ENCODE measurements around the gene CERS2.

The CERS2 gene

GRCh38 chr1:151005729-151006319 is 31.2 kb upstream of the CERS2 start:
- Histone ChIP-seq H3K4me3 (ENCODE audit: low read depth, low read length) (peak overlapping the region; percentile 47), H3K36me3 (ENCODE audit: control insufficient read depth, insufficient read depth, low read length) (no peaks in the 10 kb centered on the region), H3K9ac (ENCODE audit: low read depth, low read length) (no peak overlapping the region), H3K4me1 (ENCODE audit: control insufficient read depth, insufficient read depth, low read length) (peaks cover 15% of the 10 kb centered on the region), H3K9me3 (ENCODE audit: control insufficient read depth, insufficient read depth, low read length) (no peaks in the 10 kb centered on the region), H3K27me3 (ENCODE audit: control insufficient read depth, insufficient read depth, low read length) (no peaks in the 10 kb centered on the region)

GRCh38 chr1:151003180-151003579 is 28.5 kb upstream of the CERS2 start:
- H3K36me3 ChIP-seq (ENCODE audit: control insufficient read depth, insufficient read depth, low read length), result no peaks in the 10 kb centered on the region
- H3K27me3 ChIP-seq (ENCODE audit: control insufficient read depth, insufficient read depth, low read length), result no peaks in the 10 kb centered on the region
- no peaks in the 10 kb centered on the region for H3K9me3 ChIP-seq (ENCODE audit: control insufficient read depth, insufficient read depth, low read length)
- peaks cover 10% of the 10 kb centered on the region for H3K4me1 ChIP-seq (ENCODE audit: control insufficient read depth, insufficient read depth, low read length)
- no peak overlapping the region for H3K9ac ChIP-seq (ENCODE audit: low read depth, low read length)
- H3K4me3 ChIP-seq (ENCODE audit: low read depth, low read length), result no peak overlapping the region

DNA sequence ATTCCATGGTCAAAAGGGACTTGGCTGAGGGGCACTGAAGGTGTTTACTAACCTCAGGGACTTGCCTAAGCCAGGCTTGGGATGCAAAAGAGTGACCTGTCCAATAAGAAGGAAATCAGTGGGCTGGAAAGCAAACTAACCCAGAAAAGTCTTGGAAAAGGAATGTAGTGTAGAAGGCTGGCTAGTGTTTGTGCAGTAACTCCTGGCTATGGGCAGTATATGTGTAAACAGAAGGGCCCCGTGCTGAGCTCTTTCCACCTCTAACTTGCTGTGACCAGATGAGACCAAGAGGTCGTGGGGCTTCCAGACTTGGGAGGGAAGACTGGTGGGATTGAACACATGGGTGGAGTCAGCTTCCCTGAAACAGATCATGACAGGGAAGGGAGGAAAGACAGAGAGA is 28.0 kb upstream of the CERS2 start:
- H3K9me3 ChIP-seq (ENCODE audit: control insufficient read depth, insufficient read depth, low read length), result no peaks in the 10 kb centered on the region
- H3K27me3 ChIP-seq (ENCODE audit: control insufficient read depth, insufficient read depth, low read length), result no peaks in the 10 kb centered on the region
- H3K4me3 ChIP-seq (ENCODE audit: low read depth, low read length), result no peak overlapping the region
- H3K9ac ChIP-seq (ENCODE audit: low read depth, low read length), result no peak overlapping the region
- peaks cover 2% of the 10 kb centered on the region for H3K36me3 ChIP-seq (ENCODE audit: control insufficient read depth, insufficient read depth, low read length)
- H3K4me1 ChIP-seq (ENCODE audit: control insufficient read depth, insufficient read depth, low read length), result peaks cover 7% of the 10 kb centered on the region

DNA sequence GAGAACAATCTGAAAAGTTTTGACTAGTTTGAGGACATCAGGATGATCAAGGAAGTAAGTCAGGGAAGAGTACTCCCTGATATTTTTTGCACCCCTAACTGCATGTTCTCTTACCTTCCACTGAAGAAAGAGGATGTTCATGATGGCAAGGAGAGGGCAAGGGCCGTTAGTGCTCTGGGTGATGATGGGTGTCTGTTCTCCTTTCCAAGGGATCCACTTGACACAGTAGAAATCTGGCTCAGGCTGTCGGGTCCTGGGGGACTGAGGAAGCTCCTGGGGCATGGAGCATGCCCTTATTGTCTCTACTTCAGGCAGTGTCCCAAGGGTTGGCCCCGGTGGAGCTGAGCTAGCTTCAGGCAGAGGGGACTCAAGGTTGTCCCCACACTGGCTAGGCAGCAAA is 27.4 kb upstream of the CERS2 start:
- Histone ChIP-seq H3K27me3 (ENCODE audit: control insufficient read depth, insufficient read depth, low read length) (no peaks in the 10 kb centered on the region), H3K36me3 (ENCODE audit: control insufficient read depth, insufficient read depth, low read length) (peaks cover 2% of the 10 kb centered on the region), H3K9me3 (ENCODE audit: control insufficient read depth, insufficient read depth, low read length) (no peaks in the 10 kb centered on the region), H3K9ac (ENCODE audit: low read depth, low read length) (no peak overlapping the region), H3K4me1 (ENCODE audit: control insufficient read depth, insufficient read depth, low read length) (peaks cover 5% of the 10 kb centered on the region), H3K4me3 (ENCODE audit: low read depth, low read length) (no peak overlapping the region)

GRCh38 chr1:151001602-151002001 is 27.0 kb upstream of the CERS2 start:
- Histone ChIP-seq H3K4me1 (ENCODE audit: control insufficient read depth, insufficient read depth, low read length) (peaks cover 5% of the 10 kb centered on the region), H3K9ac (ENCODE audit: low read depth, low read length) (no peak overlapping the region), H3K4me3 (ENCODE audit: low read depth, low read length) (no peak overlapping the region), H3K9me3 (ENCODE audit: control insufficient read depth, insufficient read depth, low read length) (no peaks in the 10 kb centered on the region), H3K36me3 (ENCODE audit: control insufficient read depth, insufficient read depth, low read length) (peaks cover 2% of the 10 kb centered on the region), H3K27me3 (ENCODE audit: control insufficient read depth, insufficient read depth, low read length) (no peaks in the 10 kb centered on the region)

- Histone ChIP-seq H3K9ac (ENCODE audit: low read depth, low read length) (no peak overlapping the region), H3K27me3 (ENCODE audit: control insufficient read depth, insufficient read depth, low read length) (no peaks in the 10 kb centered on the region), H3K9me3 (ENCODE audit: control insufficient read depth, insufficient read depth, low read length) (no peaks in the 10 kb centered on the region), H3K4me1 (ENCODE audit: control insufficient read depth, insufficient read depth, low read length) (peaks cover 3% of the 10 kb centered on the region), H3K4me3 (ENCODE audit: low read depth, low read length) (no peak overlapping the region), H3K36me3 (ENCODE audit: control insufficient read depth, insufficient read depth, low read length) (peaks cover 2% of the 10 kb centered on the region)
Observed at GRCh38 chr1:151000408-151000807, 25.8 kb upstream of the CERS2 start.

DNA sequence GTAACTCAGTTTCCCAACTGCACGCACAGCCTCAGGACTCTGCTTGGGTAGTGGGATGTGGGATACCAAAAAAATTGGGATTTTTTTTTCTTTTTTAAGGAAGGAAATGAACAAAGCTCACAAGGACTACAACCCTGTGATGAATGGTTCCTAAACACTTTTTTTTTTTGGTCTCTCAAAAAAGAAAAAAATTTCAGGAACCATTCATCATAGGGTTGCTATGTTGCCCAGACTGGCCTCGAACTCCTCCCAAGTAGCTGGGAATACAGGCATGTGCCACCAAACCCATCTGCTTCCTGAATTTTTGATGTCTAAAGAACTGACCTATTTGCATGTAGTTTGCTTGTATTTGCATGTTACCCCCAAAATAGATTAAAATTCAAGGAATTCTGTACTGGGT is 25.3 kb upstream of the CERS2 start:
- H3K9me3 ChIP-seq (ENCODE audit: control insufficient read depth, insufficient read depth, low read length), result no peaks in the 10 kb centered on the region
- H3K4me1 ChIP-seq (ENCODE audit: control insufficient read depth, insufficient read depth, low read length), result peaks cover 3% of the 10 kb centered on the region
- peaks cover 4% of the 10 kb centered on the region for H3K36me3 ChIP-seq (ENCODE audit: control insufficient read depth, insufficient read depth, low read length)
- no peaks in the 10 kb centered on the region for H3K27me3 ChIP-seq (ENCODE audit: control insufficient read depth, insufficient read depth, low read length)
- no peak overlapping the region for H3K9ac ChIP-seq (ENCODE audit: low read depth, low read length)
- no peak overlapping the region for H3K4me3 ChIP-seq (ENCODE audit: low read depth, low read length)

DNA sequence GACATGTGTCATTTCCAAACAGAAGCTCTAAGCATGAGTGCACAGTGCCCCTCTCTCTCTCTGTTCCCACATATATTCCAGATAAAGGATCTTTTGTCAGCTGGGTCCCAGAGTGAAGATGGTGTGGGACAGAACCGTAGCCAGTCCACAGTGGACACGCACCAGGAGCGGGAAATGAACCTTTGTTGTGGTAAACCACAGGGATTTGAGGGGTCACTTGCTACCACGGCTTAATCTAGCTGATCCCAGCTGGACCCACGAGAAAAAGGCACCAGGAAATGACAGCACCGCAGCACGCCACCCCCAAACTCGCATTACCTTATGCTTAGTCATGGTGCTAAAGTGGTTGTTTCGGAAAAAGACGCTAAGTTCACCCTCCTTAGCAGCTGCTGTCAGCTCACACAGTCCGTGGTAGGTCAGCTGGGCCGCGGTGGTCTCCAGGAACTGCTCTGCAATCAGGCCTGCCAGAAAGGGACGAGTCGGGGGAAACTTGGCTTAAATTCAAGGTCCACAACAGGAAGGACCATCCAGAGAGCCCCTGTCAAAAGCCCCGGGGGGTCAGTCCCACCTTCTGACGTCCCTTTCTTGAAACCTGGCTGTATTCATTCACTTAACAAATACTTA is 24.5 kb upstream of the CERS2 start:
- no peak overlapping the region for H3K4me3 ChIP-seq (ENCODE audit: low read depth, low read length)
- no peaks in the 10 kb centered on the region for H3K27me3 ChIP-seq (ENCODE audit: control insufficient read depth, insufficient read depth, low read length)
- H3K4me1 ChIP-seq (ENCODE audit: control insufficient read depth, insufficient read depth, low read length), result peaks cover 3% of the 10 kb centered on the region
- H3K36me3 ChIP-seq (ENCODE audit: control insufficient read depth, insufficient read depth, low read length), result peaks cover 5% of the 10 kb centered on the region
- no peaks in the 10 kb centered on the region for H3K9me3 ChIP-seq (ENCODE audit: control insufficient read depth, insufficient read depth, low read length)
- no peak overlapping the region for H3K9ac ChIP-seq (ENCODE audit: low read depth, low read length)

- Histone ChIP-seq H3K36me3 (ENCODE audit: control insufficient read depth, insufficient read depth, low read length) (peaks cover 5% of the 10 kb centered on the region), H3K4me1 (ENCODE audit: control insufficient read depth, insufficient read depth, low read length) (peaks cover 3% of the 10 kb centered on the region), H3K4me3 (ENCODE audit: low read depth, low read length) (no peak overlapping the region), H3K9me3 (ENCODE audit: control insufficient read depth, insufficient read depth, low read length) (no peaks in the 10 kb centered on the region), H3K27me3 (ENCODE audit: control insufficient read depth, insufficient read depth, low read length) (no peaks in the 10 kb centered on the region), H3K9ac (ENCODE audit: low read depth, low read length) (no peak overlapping the region)
Observed at GRCh38 chr1:150997949-150998348, 23.3 kb upstream of the CERS2 start.

GRCh38 chr1:150997126-150997872 is 22.7 kb upstream of the CERS2 start:
- Histone ChIP-seq H3K36me3 (ENCODE audit: control insufficient read depth, insufficient read depth, low read length) (peaks cover 5% of the 10 kb centered on the region), H3K27me3 (ENCODE audit: control insufficient read depth, insufficient read depth, low read length) (no peaks in the 10 kb centered on the region), H3K4me3 (ENCODE audit: low read depth, low read length) (no peak overlapping the region), H3K9ac (ENCODE audit: low read depth, low read length) (no peak overlapping the region), H3K9me3 (ENCODE audit: control insufficient read depth, insufficient read depth, low read length) (no peaks in the 10 kb centered on the region), H3K4me1 (ENCODE audit: control insufficient read depth, insufficient read depth, low read length) (peaks cover 3% of the 10 kb centered on the region)

- Histone ChIP-seq H3K9me3 (ENCODE audit: control insufficient read depth, insufficient read depth, low read length) (no peaks in the 10 kb centered on the region), H3K27me3 (ENCODE audit: control insufficient read depth, insufficient read depth, low read length) (no peaks in the 10 kb centered on the region), H3K4me1 (ENCODE audit: control insufficient read depth, insufficient read depth, low read length) (peaks cover 3% of the 10 kb centered on the region), H3K9ac (ENCODE audit: low read depth, low read length) (no peak overlapping the region), H3K4me3 (ENCODE audit: low read depth, low read length) (no peak overlapping the region), H3K36me3 (ENCODE audit: control insufficient read depth, insufficient read depth, low read length) (peaks cover 5% of the 10 kb centered on the region)
Observed at GRCh38 chr1:150995896-150996295, 21.3 kb upstream of the CERS2 start.

DNA sequence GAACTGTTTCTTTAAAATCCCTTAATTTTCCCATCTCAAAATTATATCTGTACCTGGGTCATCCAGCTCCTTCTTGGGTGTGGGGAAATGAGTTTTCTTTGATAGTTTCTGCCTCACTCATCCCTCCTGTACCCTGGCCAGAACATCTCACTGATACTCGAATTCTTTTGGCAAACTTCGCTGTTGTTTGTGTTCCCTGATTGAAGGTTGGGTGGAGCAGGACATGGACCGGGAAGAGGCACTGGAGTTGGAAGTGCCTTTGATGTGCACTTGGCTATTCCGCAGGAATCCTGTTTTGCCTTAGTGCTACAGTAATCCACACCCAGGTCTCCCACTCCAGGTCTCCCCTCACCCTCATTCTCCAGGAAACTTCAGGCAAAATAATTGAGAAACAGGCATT is 20.8 kb upstream of the CERS2 start:
- peaks cover 3% of the 10 kb centered on the region for H3K4me1 ChIP-seq (ENCODE audit: control insufficient read depth, insufficient read depth, low read length)
- no peaks in the 10 kb centered on the region for H3K27me3 ChIP-seq (ENCODE audit: control insufficient read depth, insufficient read depth, low read length)
- no peak overlapping the region for H3K4me3 ChIP-seq (ENCODE audit: low read depth, low read length)
- no peaks in the 10 kb centered on the region for H3K9me3 ChIP-seq (ENCODE audit: control insufficient read depth, insufficient read depth, low read length)
- H3K36me3 ChIP-seq (ENCODE audit: control insufficient read depth, insufficient read depth, low read length), result peaks cover 5% of the 10 kb centered on the region
- peak overlapping the region; percentile 57 for H3K9ac ChIP-seq (ENCODE audit: low read depth, low read length)

All from iPS-15b (cell line).